HepG2 (cell line): ENCODE data around the gene PLEKHB2. TPM values are rescaled to one million over a fixed set of nuclear protein-coding genes. Genes with fewer than 3 reads are reported as not detected.

Source experiments
- ATRX ChIP-seq: sonication (generic); formaldehyde crosslinking; IDR thresholded peaks from 2 replicates; pipeline ENCODE4 v1.4.0; 2020; ENCODE audit warnings: missing genetic modification reagents, borderline replicate concordance
- HHEX ChIP-seq: IDR thresholded peaks from 2 replicates; pipeline ENCODE4 v1.6.1; 2016; ENCODE audit warnings: control low read depth
- KAT8 ChIP-seq: IDR thresholded peaks from 2 replicates; pipeline ENCODE4 v1.6.1; 2016; ENCODE audit warnings: missing genetic modification reagents, missing compliant biosample characterization
- KDM1A ChIP-seq: IDR thresholded peaks from 2 replicates; pipeline ENCODE4 v1.6.1; 2016; ENCODE audit warnings: missing compliant biosample characterization
- KDM2A ChIP-seq: sonication (generic); formaldehyde crosslinking; IDR thresholded peaks from 2 replicates; pipeline ENCODE4 v1.4.0; 2020; ENCODE audit warnings: low read depth, missing genetic modification reagents, borderline replicate concordance
- ZBTB21 ChIP-seq: sonication (generic); formaldehyde crosslinking; IDR thresholded peaks from 2 replicates; pipeline ENCODE4 v1.4.0; 2020; ENCODE audit warnings: missing genetic modification reagents
- ZEB1 ChIP-seq: IDR thresholded peaks from 2 replicates; pipeline ENCODE4 v1.6.1; 2012; ENCODE audit warnings: mild to moderate bottlenecking, low read depth, inconsistent platforms; ENCODE audit not compliant: insufficient replicate concordance
- ZFP36L2 ChIP-seq: sonication (generic); formaldehyde crosslinking; IDR thresholded peaks from 2 replicates; pipeline ENCODE4 v1.4.0; 2020; ENCODE audit warnings: missing genetic modification reagents
- ZFP62 ChIP-seq: sonication (generic); formaldehyde crosslinking; IDR thresholded peaks from 2 replicates; pipeline ENCODE4 v1.4.0; 2020; ENCODE audit warnings: missing genetic modification reagents
- ZNF441 ChIP-seq: sonication (generic); formaldehyde crosslinking; IDR thresholded peaks from 2 replicates; pipeline ENCODE4 v1.7.0; 2021; ENCODE audit warnings: missing genetic modification reagents, borderline replicate concordance
- ZNF549 ChIP-seq: sonication (generic); formaldehyde crosslinking; IDR thresholded peaks from 2 replicates; pipeline ENCODE4 v1.5.0; 2020; ENCODE audit warnings: missing genetic modification reagents
- ZNF605 ChIP-seq: sonication (generic); formaldehyde crosslinking; IDR thresholded peaks from 2 replicates; pipeline ENCODE4 v1.8.0; 2022; ENCODE audit warnings: mild to moderate bottlenecking, missing genetic modification reagents
- polyA plus RNA-seq, 8 experiments: library from polyadenylated mRNA; depleted of rRNA in 3 of 8; stranded (reverse) in 7 of 8; unstranded in 1 of 8; fragments of >200 nt; fragmentation: Illumina TruSeq in 4 of 8; extraction: Trizol in 4 of 8; gene quantifications; 2 replicates each; pipeline versions ENCODE4 v1.2.1 to v1.2.3, GENCODE V29; 2011 to 2016; ENCODE audit warnings: low read depth in 4 of 8, missing spikeins in 1 of 8, mixed read lengths in 1 of 8; ENCODE audit not compliant: insufficient read depth in 1 of 8
- total RNA-seq, 5 experiments: library from RNA; depleted of rRNA; stranded (reverse); fragments of >200 nt; fragmentation: Illumina TruSeq; extraction: Trizol; gene quantifications; 2 replicates each; pipeline ENCODE4 v1.2.3, GENCODE V29; 2016; ENCODE audit warnings: low read depth in 1 of 5
- TF ChIP-seq, protein P1 (sequence below), 2 experiments: sonication (generic) in 1 of 2; formaldehyde crosslinking in 1 of 2; IDR thresholded peaks; 2 replicates each; pipeline versions ENCODE4 v1.4.0 to v1.6.1; 2018 to 2020; ENCODE audit warnings: missing genetic modification reagents in 2 of 2, borderline replicate concordance in 1 of 2, low read depth in 1 of 2, mild to moderate bottlenecking in 1 of 2, missing biosample characterization in 1 of 2
- TF ChIP-seq, protein P2 (sequence below): sonication (generic); formaldehyde crosslinking; IDR thresholded peaks from 2 replicates; pipeline ENCODE4 v1.4.0; 2020; ENCODE audit warnings: mild to moderate bottlenecking, missing genetic modification reagents
- TF ChIP-seq, protein P3 (sequence below): sonication (generic); formaldehyde crosslinking; IDR thresholded peaks from 2 replicates; pipeline ENCODE4 v1.5.0; 2020; ENCODE audit warnings: missing genetic modification reagents
- TF ChIP-seq, protein P4 (sequence below): sonication (generic); formaldehyde crosslinking; conservative IDR thresholded peaks from 2 replicates; pipeline ENCODE4 v1.4.0; 2020; ENCODE audit warnings: missing genetic modification reagents
- TF ChIP-seq, protein P5 (sequence below): IDR thresholded peaks from 2 replicates; pipeline ENCODE4 v1.6.1; 2016; ENCODE audit warnings: low read depth
- TF ChIP-seq, protein P6 (sequence below): sonication (generic); formaldehyde crosslinking; IDR thresholded peaks from 2 replicates; pipeline ENCODE4 v1.4.0; 2020; ENCODE audit warnings: missing genetic modification reagents

Gene PLEKHB2
- total and polyA plus RNA-seq, 2 of the 13 experiments (the other 11 are each of a cell fraction or from before 2014, with no cell fraction given), result 73.0 to 78.9 TPM

DNA sequence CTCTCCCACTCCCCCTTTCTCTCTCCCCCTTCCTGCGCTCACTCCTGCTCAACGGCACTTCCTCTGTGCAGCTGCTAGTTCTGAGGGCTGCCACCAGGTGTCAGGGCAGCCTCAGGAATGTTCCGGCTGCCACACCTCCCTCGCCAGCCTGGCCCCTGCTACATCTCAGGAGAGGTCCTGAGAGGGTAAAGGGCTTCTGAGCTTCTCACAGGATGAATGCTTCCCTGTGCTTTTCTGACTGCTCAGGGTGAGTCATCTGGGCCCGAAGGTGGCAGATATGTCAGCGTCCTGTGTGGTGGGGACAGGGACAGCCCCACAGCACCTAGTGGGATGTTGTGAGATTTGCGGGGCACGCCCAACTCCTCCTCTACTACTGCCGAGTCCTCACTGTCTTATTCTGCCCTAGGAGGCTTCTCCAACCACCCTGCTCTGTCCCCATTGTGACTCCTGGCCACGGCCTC, 49.0 kb downstream of the PLEKHB2 start (continued):
- TF ChIP-seq, protein P1, sequence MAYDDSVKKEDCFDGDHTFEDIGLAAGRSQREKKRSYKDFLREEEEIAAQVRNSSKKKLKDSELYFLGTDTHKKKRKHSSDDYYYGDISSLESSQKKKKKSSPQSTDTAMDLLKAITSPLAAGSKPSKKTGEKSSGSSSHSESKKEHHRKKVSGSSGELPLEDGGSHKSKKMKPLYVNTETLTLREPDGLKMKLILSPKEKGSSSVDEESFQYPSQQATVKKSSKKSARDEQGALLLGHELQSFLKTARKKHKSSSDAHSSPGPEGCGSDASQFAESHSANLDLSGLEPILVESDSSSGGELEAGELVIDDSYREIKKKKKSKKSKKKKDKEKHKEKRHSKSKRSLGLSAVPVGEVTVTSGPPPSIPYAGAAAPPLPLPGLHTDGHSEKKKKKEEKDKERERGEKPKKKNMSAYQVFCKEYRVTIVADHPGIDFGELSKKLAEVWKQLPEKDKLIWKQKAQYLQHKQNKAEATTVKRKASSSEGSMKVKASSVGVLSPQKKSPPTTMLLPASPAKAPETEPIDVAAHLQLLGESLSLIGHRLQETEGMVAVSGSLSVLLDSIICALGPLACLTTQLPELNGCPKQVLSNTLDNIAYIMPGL (CRISPR knock-in tag; IDR thresholded peaks at IDR 0.05; ENCODE audit: borderline replicate concordance in 1 of 2, low read depth in 1 of 2), result peak; percentile 47 to 67; a peak in 2 of 4 replicates
- TF ChIP-seq KAT8 (CRISPR knock-in tag) (0 out of 2 replicates have a peak, but pooled peaks have one; percentile 33), ZBTB21 (CRISPR knock-in tag) (no peak), ZEB1 (no peak), KDM2A (CRISPR knock-in tag) (peak; percentile 77; the same call in 1 of the 2 replicates), KDM1A (CRISPR knock-in tag) (no peak), ZNF605 (no peak), ZFP36L2 (CRISPR knock-in tag) (no peak), HHEX (CRISPR knock-in tag) (no peak), ATRX (CRISPR knock-in tag) (no peak), ZNF549 (CRISPR knock-in tag) (no peak), ZFP62 (CRISPR knock-in tag) (no peak), ZNF441 (no peak)
- TF ChIP-seq, protein P2, sequence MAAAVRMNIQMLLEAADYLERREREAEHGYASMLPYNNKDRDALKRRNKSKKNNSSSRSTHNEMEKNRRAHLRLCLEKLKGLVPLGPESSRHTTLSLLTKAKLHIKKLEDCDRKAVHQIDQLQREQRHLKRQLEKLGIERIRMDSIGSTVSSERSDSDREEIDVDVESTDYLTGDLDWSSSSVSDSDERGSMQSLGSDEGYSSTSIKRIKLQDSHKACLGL (CRISPR knock-in tag), result no peak
- TF ChIP-seq, protein P3, sequence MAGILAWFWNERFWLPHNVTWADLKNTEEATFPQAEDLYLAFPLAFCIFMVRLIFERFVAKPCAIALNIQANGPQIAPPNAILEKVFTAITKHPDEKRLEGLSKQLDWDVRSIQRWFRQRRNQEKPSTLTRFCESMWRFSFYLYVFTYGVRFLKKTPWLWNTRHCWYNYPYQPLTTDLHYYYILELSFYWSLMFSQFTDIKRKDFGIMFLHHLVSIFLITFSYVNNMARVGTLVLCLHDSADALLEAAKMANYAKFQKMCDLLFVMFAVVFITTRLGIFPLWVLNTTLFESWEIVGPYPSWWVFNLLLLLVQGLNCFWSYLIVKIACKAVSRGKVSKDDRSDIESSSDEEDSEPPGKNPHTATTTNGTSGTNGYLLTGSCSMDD (CRISPR knock-in tag), result no peak
- TF ChIP-seq, protein P4, sequence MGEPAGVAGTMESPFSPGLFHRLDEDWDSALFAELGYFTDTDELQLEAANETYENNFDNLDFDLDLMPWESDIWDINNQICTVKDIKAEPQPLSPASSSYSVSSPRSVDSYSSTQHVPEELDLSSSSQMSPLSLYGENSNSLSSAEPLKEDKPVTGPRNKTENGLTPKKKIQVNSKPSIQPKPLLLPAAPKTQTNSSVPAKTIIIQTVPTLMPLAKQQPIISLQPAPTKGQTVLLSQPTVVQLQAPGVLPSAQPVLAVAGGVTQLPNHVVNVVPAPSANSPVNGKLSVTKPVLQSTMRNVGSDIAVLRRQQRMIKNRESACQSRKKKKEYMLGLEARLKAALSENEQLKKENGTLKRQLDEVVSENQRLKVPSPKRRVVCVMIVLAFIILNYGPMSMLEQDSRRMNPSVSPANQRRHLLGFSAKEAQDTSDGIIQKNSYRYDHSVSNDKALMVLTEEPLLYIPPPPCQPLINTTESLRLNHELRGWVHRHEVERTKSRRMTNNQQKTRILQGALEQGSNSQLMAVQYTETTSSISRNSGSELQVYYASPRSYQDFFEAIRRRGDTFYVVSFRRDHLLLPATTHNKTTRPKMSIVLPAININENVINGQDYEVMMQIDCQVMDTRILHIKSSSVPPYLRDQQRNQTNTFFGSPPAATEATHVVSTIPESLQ (CRISPR knock-in tag), result no peak
- TF ChIP-seq, protein P5, sequence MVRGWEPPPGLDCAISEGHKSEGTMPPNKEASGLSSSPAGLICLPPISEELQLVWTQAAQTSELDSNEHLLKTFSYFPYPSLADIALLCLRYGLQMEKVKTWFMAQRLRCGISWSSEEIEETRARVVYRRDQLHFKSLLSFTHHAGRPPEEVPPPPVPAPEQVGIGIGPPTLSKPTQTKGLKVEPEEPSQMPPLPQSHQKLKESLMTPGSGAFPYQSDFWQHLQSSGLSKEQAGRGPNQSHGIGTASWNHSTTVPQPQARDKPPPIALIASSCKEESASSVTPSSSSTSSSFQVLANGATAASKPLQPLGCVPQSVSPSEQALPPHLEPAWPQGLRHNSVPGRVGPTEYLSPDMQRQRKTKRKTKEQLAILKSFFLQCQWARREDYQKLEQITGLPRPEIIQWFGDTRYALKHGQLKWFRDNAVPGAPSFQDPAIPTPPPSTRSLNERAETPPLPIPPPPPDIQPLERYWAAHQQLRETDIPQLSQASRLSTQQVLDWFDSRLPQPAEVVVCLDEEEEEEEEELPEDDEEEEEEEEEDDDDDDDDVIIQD (CRISPR knock-in tag), result no peak
- TF ChIP-seq, protein P6, sequence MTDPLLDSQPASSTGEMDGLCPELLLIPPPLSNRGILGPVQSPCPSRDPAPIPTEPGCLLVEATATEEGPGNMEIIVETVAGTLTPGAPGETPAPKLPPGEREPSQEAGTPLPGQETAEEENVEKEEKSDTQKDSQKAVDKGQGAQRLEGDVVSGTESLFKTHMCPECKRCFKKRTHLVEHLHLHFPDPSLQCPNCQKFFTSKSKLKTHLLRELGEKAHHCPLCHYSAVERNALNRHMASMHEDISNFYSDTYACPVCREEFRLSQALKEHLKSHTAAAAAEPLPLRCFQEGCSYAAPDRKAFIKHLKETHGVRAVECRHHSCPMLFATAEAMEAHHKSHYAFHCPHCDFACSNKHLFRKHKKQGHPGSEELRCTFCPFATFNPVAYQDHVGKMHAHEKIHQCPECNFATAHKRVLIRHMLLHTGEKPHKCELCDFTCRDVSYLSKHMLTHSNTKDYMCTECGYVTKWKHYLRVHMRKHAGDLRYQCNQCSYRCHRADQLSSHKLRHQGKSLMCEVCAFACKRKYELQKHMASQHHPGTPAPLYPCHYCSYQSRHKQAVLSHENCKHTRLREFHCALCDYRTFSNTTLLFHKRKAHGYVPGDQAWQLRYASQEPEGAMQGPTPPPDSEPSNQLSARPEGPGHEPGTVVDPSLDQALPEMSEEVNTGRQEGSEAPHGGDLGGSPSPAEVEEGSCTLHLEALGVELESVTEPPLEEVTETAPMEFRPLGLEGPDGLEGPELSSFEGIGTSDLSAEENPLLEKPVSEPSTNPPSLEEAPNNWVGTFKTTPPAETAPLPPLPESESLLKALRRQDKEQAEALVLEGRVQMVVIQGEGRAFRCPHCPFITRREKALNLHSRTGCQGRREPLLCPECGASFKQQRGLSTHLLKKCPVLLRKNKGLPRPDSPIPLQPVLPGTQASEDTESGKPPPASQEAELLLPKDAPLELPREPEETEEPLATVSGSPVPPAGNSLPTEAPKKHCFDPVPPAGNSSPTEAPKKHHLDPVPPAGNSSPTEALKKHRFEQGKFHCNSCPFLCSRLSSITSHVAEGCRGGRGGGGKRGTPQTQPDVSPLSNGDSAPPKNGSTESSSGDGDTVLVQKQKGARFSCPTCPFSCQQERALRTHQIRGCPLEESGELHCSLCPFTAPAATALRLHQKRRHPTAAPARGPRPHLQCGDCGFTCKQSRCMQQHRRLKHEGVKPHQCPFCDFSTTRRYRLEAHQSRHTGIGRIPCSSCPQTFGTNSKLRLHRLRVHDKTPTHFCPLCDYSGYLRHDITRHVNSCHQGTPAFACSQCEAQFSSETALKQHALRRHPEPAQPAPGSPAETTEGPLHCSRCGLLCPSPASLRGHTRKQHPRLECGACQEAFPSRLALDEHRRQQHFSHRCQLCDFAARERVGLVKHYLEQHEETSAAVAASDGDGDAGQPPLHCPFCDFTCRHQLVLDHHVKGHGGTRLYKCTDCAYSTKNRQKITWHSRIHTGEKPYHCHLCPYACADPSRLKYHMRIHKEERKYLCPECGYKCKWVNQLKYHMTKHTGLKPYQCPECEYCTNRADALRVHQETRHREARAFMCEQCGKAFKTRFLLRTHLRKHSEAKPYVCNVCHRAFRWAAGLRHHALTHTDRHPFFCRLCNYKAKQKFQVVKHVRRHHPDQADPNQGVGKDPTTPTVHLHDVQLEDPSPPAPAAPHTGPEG (CRISPR knock-in tag), result no peak
